Panc1 (cell line): ENCODE results near the gene SGK1. TPM values are rescaled to one million over a fixed set of nuclear protein-coding genes. Genes with fewer than 3 reads are reported as not detected.

ENCODE experiments used
- ATAC-seq: fragments of 200-7000 bp; cut with Tn5 transposase; 2 replicates; pipeline ENCODE4 v1.9.1; 2020; ENCODE audit warnings: mild to moderate bottlenecking, moderate library complexity
- BruUV-seq: library from RNA; stranded (reverse); fragments of 400-500 nt; replicated peaks from 2 replicates; lab custom pipeline; 2021; lab: Mats Ljungman, UMichigan
- CTCF ChIA-PET: fragments of 300-600 bp; sonication (Branson Sonifier 250); formaldehyde crosslinking; loops from one replicate; lab custom pipeline; 2022; ENCODE audit warnings: antibody characterized with exemption; lab: Charles Lee
- POLR2A ChIA-PET: fragments of 300-600 bp; sonication (Branson Sonifier 250); formaldehyde crosslinking; loops from one replicate; lab custom pipeline; 2022; ENCODE audit warnings: antibody characterized with exemption; lab: Charles Lee
- DNase-seq: peaks from one replicate; pipeline ENCODE4 v3.0.0-alpha.2; 2010; ENCODE audit warnings: low read depth, low spot score
- H3K27ac ChIP-seq: 2 replicates; pipeline ENCODE4 v1.5.1; 2011; ENCODE audit warnings: mild to moderate bottlenecking, low read length, inconsistent platforms
- H3K27me3 ChIP-seq: fragments of 200-500 bp; sonication (Bioruptor generic); 2 replicates; pipeline ENCODE4 v1.6.0; 2014; ENCODE audit warnings: low read length, inconsistent platforms; ENCODE audit not compliant: control insufficient read depth, insufficient read depth
- H3K36me3 ChIP-seq: fragments of 200-500 bp; sonication (Bioruptor generic); 2 replicates; pipeline ENCODE4 v1.5.1; 2014; ENCODE audit warnings: inconsistent platforms, mild to moderate bottlenecking, low read length, moderate library complexity; ENCODE audit not compliant: control insufficient read depth, insufficient read depth
- H3K4me1 ChIP-seq: 2 replicates; pipeline ENCODE4 v1.5.1; 2011; ENCODE audit warnings: inconsistent platforms, mild to moderate bottlenecking, low read length, moderate library complexity; ENCODE audit not compliant: control insufficient read depth, insufficient read depth
- H3K4me3 ChIP-seq, 2 experiments: 2 replicates each; pipeline ENCODE4 v1.5.1; 2011 to 2012; ENCODE audit warnings: low read depth in 2 of 2, low read length in 2 of 2, mild to moderate bottlenecking in 2 of 2, inconsistent platforms in 1 of 2, moderate library complexity in 1 of 2
- H3K9me3 ChIP-seq: fragments of 200-500 bp; sonication (Bioruptor generic); 2 replicates; pipeline ENCODE4 v1.5.1; 2014; ENCODE audit warnings: low read depth, mild to moderate bottlenecking, inconsistent platforms, low read length, moderate library complexity; ENCODE audit not compliant: control insufficient read depth, insufficient read depth
- CTCF ChIP-seq: fragments of 450-650 bp; IDR thresholded peaks from 2 replicates; pipeline ENCODE4 v1.5.1; 2017; ENCODE audit warnings: mild to moderate bottlenecking
- POLR2AphosphoS5 ChIP-seq: IDR thresholded peaks from 2 replicates; pipeline ENCODE4 v1.6.1; 2012; ENCODE audit warnings: mild to moderate bottlenecking, low read depth, low read length, moderate library complexity
- REST ChIP-seq, 2 experiments: IDR thresholded peaks; 2 replicates each; pipeline ENCODE4 v1.6.1; 2011 to 2012; ENCODE audit warnings: low read depth in 2 of 2, control low read depth in 1 of 2, low read length in 1 of 2, mild to moderate bottlenecking in 1 of 2, moderate library complexity in 1 of 2; ENCODE audit not compliant: insufficient read depth in 1 of 2
- SIN3A ChIP-seq: IDR thresholded peaks from 2 replicates; pipeline ENCODE4 v1.6.1; 2012; ENCODE audit warnings: low read depth, mild to moderate bottlenecking, low read length, moderate library complexity, borderline replicate concordance; ENCODE audit not compliant: insufficient read depth
- TCF7L2 ChIP-seq: IDR thresholded peaks from 2 replicates; pipeline ENCODE4 v1.6.1; 2011; ENCODE audit warnings: mild to moderate bottlenecking, low read depth, low read length, inconsistent platforms
- in situ Hi-C: cut with HindIII; loops from 2 replicates; pipeline ENCODE4 v1.10.0; 2016; ENCODE audit warnings: low sequenced_read_pairs, low pct_unique_long_range_greater_than_20kb
- intact Hi-C: fragments of 100-400 bp; cut with micrococcal nuclease; formaldehyde crosslinking; loops from one replicate; pipeline ENCODE4 v1.10.0; 2022; ENCODE audit not compliant: unreplicated experiment
- total RNA-seq: library from RNA; stranded (reverse); gene quantifications from one replicate; pipeline ENCODE4 v1.2.1, GENCODE V29; 2021; ENCODE audit not compliant: unreplicated experiment

Gene SGK1
- total RNA-seq, 1 experiment from 2014 or later, result 7.5 TPM

- POLR2A ChIA-PET, result no interaction called here
- TF ChIP-seq CTCF (no peak), POLR2AphosphoS5 (no peak), SIN3A (no peak), TCF7L2 (no peak), REST (IDR thresholded peaks at IDR 0.05; ENCODE audit: insufficient read depth in 1 of 2, low read depth in 2 of 2, low read length in 1 of 2) (no peak)
- CTCF ChIA-PET, result no interaction called here
- Histone ChIP-seq H3K4me1 (no peaks in the 10 kb centered on the region), H3K9me3 (no peaks in the 10 kb centered on the region), H3K27me3 (no peaks in the 10 kb centered on the region), H3K36me3 (no peaks in the 10 kb centered on the region), H3K4me3 (no peak overlapping the region), H3K27ac (no peak overlapping the region)
- no peak for DNase-seq
- no TSS peak for BruUV-seq
- no peak for ATAC-seq
- intact Hi-C loops, result no loop called here
- in situ Hi-C loops, result no loop called here
Observed at GRCh38 chr6:134358320-134358719, 40.4 kb upstream of the SGK1 start.

GRCh38 chr6:134357022-134357487 lies 39.1 kb upstream of the SGK1 start:
- Histone ChIP-seq H3K4me1 (no peaks in the 10 kb centered on the region), H3K27ac (no peak overlapping the region), H3K4me3 (no peak overlapping the region), H3K36me3 (no peaks in the 10 kb centered on the region), H3K9me3 (no peaks in the 10 kb centered on the region), H3K27me3 (no peaks in the 10 kb centered on the region)
- ChIA-PET POLR2A (no interaction called here), CTCF (no interaction called here)
- intact Hi-C loops, result no loop called here
- TF ChIP-seq SIN3A, result no peak
- TF ChIP-seq POLR2AphosphoS5, result no peak
- TF ChIP-seq TCF7L2, result no peak
- no peak for TF ChIP-seq CTCF
- TF ChIP-seq REST (IDR thresholded peaks at IDR 0.05; ENCODE audit: insufficient read depth in 1 of 2, low read depth in 2 of 2, low read length in 1 of 2), result no peak
- in situ Hi-C loops, result no loop called here
- ATAC-seq (no peak), DNase-seq (no peak)
- BruUV-seq, result no TSS peak
